Glutamatergic neuron (in vitro differentiated cells): ENCODE results near the gene TEX2. TPM values are rescaled to one million over a fixed set of nuclear protein-coding genes. Genes with fewer than 3 reads are reported as not detected.

Source experiments
- DNase-seq: peaks from one replicate; pipeline ENCODE4 v3.0.0; 2022
- H3K27ac Mint-ChIP-seq: one replicate; pipeline ENCODE4 v1.8.0; 2020; ENCODE audit warnings: mild to moderate bottlenecking, mixed read lengths, inconsistent platforms; ENCODE audit not compliant: unreplicated experiment
- H3K27me3 Mint-ChIP-seq: one replicate; pipeline ENCODE4 v1.8.0; 2020; ENCODE audit warnings: mild to moderate bottlenecking, moderate library complexity, mixed read lengths, inconsistent platforms; ENCODE audit not compliant: unreplicated experiment
- H3K36me3 Mint-ChIP-seq: one replicate; pipeline ENCODE4 v1.8.0; 2020; ENCODE audit warnings: mild to moderate bottlenecking, mixed read lengths, inconsistent platforms; ENCODE audit not compliant: unreplicated experiment
- H3K4me1 Mint-ChIP-seq: one replicate; pipeline ENCODE4 v1.8.0; 2020; ENCODE audit warnings: mild to moderate bottlenecking, low read depth, mixed read lengths, inconsistent platforms; ENCODE audit not compliant: unreplicated experiment
- H3K4me3 Mint-ChIP-seq: one replicate; pipeline ENCODE4 v1.8.0; 2020; ENCODE audit warnings: mild to moderate bottlenecking, mixed read lengths, inconsistent platforms; ENCODE audit not compliant: unreplicated experiment
- H3K9me3 Mint-ChIP-seq: one replicate; pipeline ENCODE4 v1.8.0; 2020; ENCODE audit warnings: mild to moderate bottlenecking, moderate library complexity, mixed read lengths, inconsistent platforms; ENCODE audit not compliant: unreplicated experiment
- total RNA-seq: library from RNA; stranded (reverse); fragmentation: NEBNext Ultra II Directional; extraction: Animal tissue kit (Norgen Biotek cat#: 25700); gene quantifications from one replicate; pipeline ENCODE4 v1.2.1, GENCODE V29; 2021; ENCODE audit not compliant: unreplicated experiment
- TF ChIP-seq, protein P1 (sequence below): fragments of 200-600 bp; sonication (generic); IDR thresholded peaks from one replicate; pipeline ENCODE4 v1.5.0; 2021; ENCODE audit not compliant: partially characterized antibody, unreplicated experiment

Gene TEX2
- total RNA-seq, 1 donor from 2014 or later, result 11.7 TPM

DNA sequence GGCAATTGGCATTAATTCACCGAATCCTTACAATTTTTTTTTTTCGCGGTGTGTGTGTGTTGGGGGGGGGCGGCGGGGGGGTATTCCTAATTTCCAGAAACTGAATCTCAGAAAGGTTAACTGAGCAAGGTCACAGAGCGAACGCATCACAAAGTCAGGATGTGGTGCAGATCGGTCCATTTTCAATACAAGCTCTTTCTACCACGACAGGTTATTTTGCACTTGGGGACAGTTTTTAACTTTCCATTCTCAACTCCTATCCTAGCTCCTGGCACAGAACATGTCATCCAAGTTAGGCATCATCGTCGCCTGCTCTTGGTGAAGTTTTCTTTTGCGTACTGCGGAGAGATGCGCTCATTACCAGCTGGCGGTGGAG lies 117.7 kb downstream of the TEX2 start:
- Mint-ChIP-seq H3K36me3 (no peaks in the 10 kb centered on the region), H3K27me3 (peaks cover 5% of the 10 kb centered on the region), H3K4me3 (no peak overlapping the region), H3K4me1 (peaks cover 14% of the 10 kb centered on the region), H3K9me3 (no peaks in the 10 kb centered on the region), H3K27ac (no peak overlapping the region)
- no peak for DNase-seq
- TF ChIP-seq, protein P1, sequence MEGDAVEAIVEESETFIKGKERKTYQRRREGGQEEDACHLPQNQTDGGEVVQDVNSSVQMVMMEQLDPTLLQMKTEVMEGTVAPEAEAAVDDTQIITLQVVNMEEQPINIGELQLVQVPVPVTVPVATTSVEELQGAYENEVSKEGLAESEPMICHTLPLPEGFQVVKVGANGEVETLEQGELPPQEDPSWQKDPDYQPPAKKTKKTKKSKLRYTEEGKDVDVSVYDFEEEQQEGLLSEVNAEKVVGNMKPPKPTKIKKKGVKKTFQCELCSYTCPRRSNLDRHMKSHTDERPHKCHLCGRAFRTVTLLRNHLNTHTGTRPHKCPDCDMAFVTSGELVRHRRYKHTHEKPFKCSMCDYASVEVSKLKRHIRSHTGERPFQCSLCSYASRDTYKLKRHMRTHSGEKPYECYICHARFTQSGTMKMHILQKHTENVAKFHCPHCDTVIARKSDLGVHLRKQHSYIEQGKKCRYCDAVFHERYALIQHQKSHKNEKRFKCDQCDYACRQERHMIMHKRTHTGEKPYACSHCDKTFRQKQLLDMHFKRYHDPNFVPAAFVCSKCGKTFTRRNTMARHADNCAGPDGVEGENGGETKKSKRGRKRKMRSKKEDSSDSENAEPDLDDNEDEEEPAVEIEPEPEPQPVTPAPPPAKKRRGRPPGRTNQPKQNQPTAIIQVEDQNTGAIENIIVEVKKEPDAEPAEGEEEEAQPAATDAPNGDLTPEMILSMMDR, result no peak

DNA sequence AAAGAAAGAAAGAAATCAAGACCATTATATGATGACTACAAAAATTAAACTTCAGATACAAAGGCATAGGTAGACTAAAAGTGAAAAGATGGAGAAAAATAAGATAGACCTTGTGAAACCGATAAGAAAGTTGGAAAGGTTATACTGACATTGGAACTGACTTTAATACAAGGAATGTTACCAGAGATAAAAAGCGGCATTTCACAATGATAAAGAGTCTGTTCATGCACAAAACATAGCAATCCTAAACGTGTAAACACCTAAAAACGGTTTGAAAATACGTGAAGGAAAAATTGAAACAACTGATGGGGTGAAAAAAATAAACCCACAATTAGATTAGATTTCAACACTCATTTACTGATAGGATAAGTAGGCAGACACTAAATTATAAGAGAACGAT lies 123.5 kb downstream of the TEX2 start:
- no peak for DNase-seq
- H3K4me1 Mint-ChIP-seq, result no peaks in the 10 kb centered on the region
- no peak overlapping the region for H3K4me3 Mint-ChIP-seq
- H3K27ac Mint-ChIP-seq, result no peak overlapping the region
- TF ChIP-seq, protein P1, result no peak
- no peaks in the 10 kb centered on the region for H3K9me3 Mint-ChIP-seq
- H3K36me3 Mint-ChIP-seq, result peaks cover 5% of the 10 kb centered on the region
- no peaks in the 10 kb centered on the region for H3K27me3 Mint-ChIP-seq

DNA sequence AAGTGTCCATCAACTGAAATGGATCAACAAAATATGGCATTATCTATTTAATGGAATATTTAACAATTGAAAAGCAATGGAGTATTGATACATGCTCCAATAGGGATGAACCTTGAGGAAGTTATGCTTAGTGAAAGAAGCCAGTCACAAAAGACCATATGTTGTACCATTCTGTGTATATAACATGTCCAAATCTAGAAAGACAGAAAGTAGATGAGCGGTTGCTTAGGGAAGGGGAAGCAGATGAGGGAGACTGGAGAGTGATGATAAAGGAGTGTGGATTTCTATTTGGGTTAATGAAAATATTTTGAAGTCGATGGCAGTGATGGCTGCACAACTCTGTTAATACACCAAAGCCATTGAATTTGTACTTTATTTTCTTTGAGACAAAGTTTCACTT lies 124.6 kb downstream of the TEX2 start:
- Mint-ChIP-seq H3K4me1 (no peaks in the 10 kb centered on the region), H3K4me3 (no peak overlapping the region), H3K36me3 (peaks cover 5% of the 10 kb centered on the region), H3K27ac (no peak overlapping the region), H3K9me3 (no peaks in the 10 kb centered on the region), H3K27me3 (no peaks in the 10 kb centered on the region)
- no peak for DNase-seq
- TF ChIP-seq, protein P1, result no peak

DNA sequence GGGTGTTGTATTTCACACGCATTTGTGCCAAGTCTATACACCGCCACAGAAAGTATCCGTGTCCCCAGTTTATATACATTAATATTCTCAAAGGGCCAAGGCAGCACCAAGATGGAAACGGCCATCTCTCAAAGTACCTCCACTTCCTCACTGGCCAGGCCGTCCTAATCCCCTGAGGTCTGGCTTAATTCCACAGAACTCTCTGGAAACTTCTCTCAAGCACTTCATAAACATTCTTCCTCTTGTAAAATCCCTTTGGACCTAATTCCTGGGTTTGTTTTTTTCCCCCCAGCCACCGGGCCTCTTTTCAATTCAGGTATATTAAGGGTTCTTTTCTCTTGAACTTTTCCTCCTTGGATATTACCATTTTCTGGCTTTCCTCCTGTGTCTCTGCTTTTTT lies 128.1 kb downstream of the TEX2 start:
- peaks cover 4% of the 10 kb centered on the region for H3K4me1 Mint-ChIP-seq
- peaks cover 5% of the 10 kb centered on the region for H3K27me3 Mint-ChIP-seq
- no peak overlapping the region for H3K4me3 Mint-ChIP-seq
- TF ChIP-seq, protein P1, result no peak
- H3K9me3 Mint-ChIP-seq, result no peaks in the 10 kb centered on the region
- H3K36me3 Mint-ChIP-seq, result peaks cover 5% of the 10 kb centered on the region
- no peak overlapping the region for H3K27ac Mint-ChIP-seq
- DNase-seq, result no peak

DNA sequence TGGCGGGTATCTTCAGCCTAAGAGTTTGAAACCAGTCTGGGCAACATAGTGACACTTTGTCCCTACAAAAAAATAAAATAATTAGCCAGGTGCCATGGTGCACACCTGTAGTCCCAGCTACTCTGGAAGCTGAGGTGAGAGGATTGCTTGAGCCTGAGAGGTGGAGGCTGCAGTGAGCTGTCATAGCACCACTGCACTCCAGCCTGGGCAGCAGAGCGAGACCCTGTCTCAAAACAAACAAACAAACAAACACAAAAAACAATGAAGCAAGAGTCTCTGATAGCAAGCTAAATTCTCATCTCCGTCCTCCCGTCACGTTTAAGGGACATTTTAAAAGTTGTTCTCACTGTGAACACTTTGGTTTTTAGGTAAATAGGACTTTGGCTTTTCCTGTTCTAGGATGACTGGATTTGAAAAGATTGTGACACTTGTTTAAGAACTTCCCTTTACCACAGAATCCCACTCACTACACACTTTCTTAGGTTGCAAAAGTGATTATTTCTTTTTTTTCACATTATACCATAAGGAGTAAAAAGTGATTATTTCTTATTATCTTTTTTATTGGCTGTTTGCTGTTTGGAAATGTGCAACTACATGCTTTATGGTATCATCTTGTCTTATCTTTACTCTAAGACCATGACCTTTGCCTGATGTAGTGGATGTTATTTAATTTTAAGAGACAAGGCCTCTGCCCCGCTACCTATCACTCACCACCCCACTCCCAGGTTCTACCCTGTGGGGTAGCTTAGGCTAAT lies 128.7 kb downstream of the TEX2 start:
- Mint-ChIP-seq H3K27me3 (peaks cover 5% of the 10 kb centered on the region), H3K9me3 (no peaks in the 10 kb centered on the region), H3K27ac (no peak overlapping the region), H3K4me3 (no peak overlapping the region), H3K36me3 (peaks cover 5% of the 10 kb centered on the region), H3K4me1 (peaks cover 4% of the 10 kb centered on the region)
- TF ChIP-seq, protein P1, result no peak
- no peak for DNase-seq
